IMR-90 (cell line): ENCODE data around the gene STAM2. TPM values are rescaled to one million over a fixed set of nuclear protein-coding genes. Genes with fewer than 3 reads are reported as not detected.
A peak's percentile ranks its signal among the peaks of the same experiment; 100 is the strongest.

Experiments used
- ATAC-seq: fragments of 200-7000 bp; cut with Tn5 transposase; 2 replicates; pipeline ENCODE4 v1.9.1; 2020; ENCODE audit warnings: low read depth, mild to moderate bottlenecking, moderate library complexity
- BruUV-seq: library from RNA; stranded (reverse); fragments of 400-500 nt; replicated peaks from 2 replicates; lab custom pipeline; 2021; lab: Mats Ljungman, UMichigan
- CTCF ChIA-PET: fragments of 300-600 bp; formaldehyde crosslinking; extraction: SDS; loops from one replicate; lab custom pipeline; 2021; ENCODE audit warnings: antibody characterized with exemption; lab: Yijun Ruan, JAX
- POLR2A ChIA-PET: fragments of 300-600 bp; sonication (Branson Sonifier 250); formaldehyde crosslinking; loops from one replicate; lab custom pipeline; 2022; ENCODE audit warnings: antibody characterized with exemption; ENCODE audit not compliant: unreplicated experiment; lab: Charles Lee
- DNase-seq: peaks from one replicate; pipeline ENCODE4 v3.0.0; 2013
- H2AFZ ChIP-seq: replicated peaks from 2 replicates; pipeline ENCODE3; 2013; ENCODE audit warnings: low read length, mild to moderate bottlenecking; ENCODE audit not compliant: poor library complexity
- H2AK5ac ChIP-seq: 2 replicates; pipeline ENCODE4 v1.6.1; 2013; ENCODE audit warnings: low read depth, low read length, inconsistent platforms
- H2AK9ac ChIP-seq: replicated peaks from 2 replicates; pipeline ENCODE3; 2013; ENCODE audit warnings: mild to moderate bottlenecking, low read depth, low read length, moderate library complexity; ENCODE audit not compliant: poor library complexity
- H2BK120ac ChIP-seq: 2 replicates; pipeline ENCODE4 v1.6.1; 2013; ENCODE audit warnings: low read depth, low read length, inconsistent platforms
- H2BK15ac ChIP-seq: 3 replicates; pipeline ENCODE4 v1.6.1; 2013; ENCODE audit warnings: low read depth, low read length, inconsistent platforms
- H2BK20ac ChIP-seq: 2 replicates; pipeline ENCODE4 v1.6.1; 2013; ENCODE audit warnings: low read depth, mild to moderate bottlenecking, inconsistent platforms, low read length, moderate library complexity
- H2BK5ac ChIP-seq: 2 replicates; pipeline ENCODE4 v1.6.1; 2013; ENCODE audit warnings: mild to moderate bottlenecking, low read depth, low read length, inconsistent platforms; ENCODE audit not compliant: poor library complexity, severe bottlenecking
- H3K14ac ChIP-seq: replicated peaks from 2 replicates; pipeline ENCODE4 v1.6.1; 2013; ENCODE audit warnings: low read depth, low read length, inconsistent platforms
- H3K18ac ChIP-seq: 2 replicates; pipeline ENCODE4 v1.6.1; 2013; ENCODE audit warnings: low read depth, low read length, control low read depth
- H3K23ac ChIP-seq: 2 replicates; pipeline ENCODE4 v1.6.1; 2013; ENCODE audit warnings: low read depth, low read length, inconsistent platforms
- H3K27ac ChIP-seq: 2 replicates; pipeline ENCODE4 v1.5.1; 2013; ENCODE audit warnings: mild to moderate bottlenecking, control low read depth, low read length; ENCODE audit not compliant: insufficient read depth
- H3K27me3 ChIP-seq: 2 replicates; pipeline ENCODE4 v1.6.1; 2013; ENCODE audit warnings: low read length; ENCODE audit not compliant: control insufficient read depth, insufficient read depth
- H3K36me3 ChIP-seq: 2 replicates; pipeline ENCODE4 v1.6.1; 2013; ENCODE audit warnings: low read length, mixed read lengths; ENCODE audit not compliant: control insufficient read depth, insufficient read depth
- H3K4ac ChIP-seq: 2 replicates; pipeline ENCODE4 v1.6.1; 2013; ENCODE audit warnings: low read depth, low read length, inconsistent platforms
- H3K4me1 ChIP-seq: 2 replicates; pipeline ENCODE4 v1.6.1; 2013; ENCODE audit warnings: low read length, mixed read lengths; ENCODE audit not compliant: control insufficient read depth, insufficient read depth
- H3K4me2 ChIP-seq: 2 replicates; pipeline ENCODE4 v1.6.1; 2013; ENCODE audit warnings: low read depth, mild to moderate bottlenecking, control low read depth, low read length, moderate library complexity
- H3K4me3 ChIP-seq: 2 replicates; pipeline ENCODE4 v1.5.1; 2013; ENCODE audit warnings: low read depth, mild to moderate bottlenecking, control low read depth, low read length, moderate library complexity; ENCODE audit not compliant: insufficient read depth
- H3K56ac ChIP-seq: 2 replicates; pipeline ENCODE4 v1.6.1; 2013; ENCODE audit warnings: low read length, inconsistent platforms; ENCODE audit not compliant: insufficient read depth; ENCODE audit errors: extremely low read depth
- H3K79me1 ChIP-seq, 2 experiments: 2 replicates each; pipeline ENCODE4 v1.6.1; 2013; ENCODE audit warnings: low read length in 2 of 2, inconsistent platforms in 1 of 2, low read depth in 1 of 2
- H3K9ac ChIP-seq: 2 replicates; pipeline ENCODE4 v1.6.1; 2013; ENCODE audit warnings: low read depth, low read length, control low read depth
- H3K9me1 ChIP-seq: 2 replicates; pipeline ENCODE4 v1.6.1; 2013; ENCODE audit warnings: low read length, inconsistent platforms; ENCODE audit not compliant: insufficient read depth
- H3K9me3 ChIP-seq: 2 replicates; pipeline ENCODE4 v1.6.1; 2013; ENCODE audit warnings: low read length; ENCODE audit not compliant: control insufficient read depth, insufficient read depth
- H4K20me1 ChIP-seq: 2 replicates; pipeline ENCODE4 v1.6.1; 2013; ENCODE audit warnings: low read length, inconsistent platforms; ENCODE audit not compliant: insufficient read depth
- H4K5ac ChIP-seq: 2 replicates; pipeline ENCODE4 v1.6.1; 2013; ENCODE audit warnings: mild to moderate bottlenecking, low read depth, low read length, control low read depth
- H4K8ac ChIP-seq, 2 experiments: 2 replicates each; pipeline ENCODE4 v1.6.1; 2013; ENCODE audit warnings: low read depth in 2 of 2, low read length in 2 of 2, control low read depth in 1 of 2, inconsistent platforms in 1 of 2
- H4K91ac ChIP-seq: 2 replicates; pipeline ENCODE4 v1.6.1; 2013; ENCODE audit warnings: low read depth, low read length, inconsistent platforms; ENCODE audit not compliant: insufficient read depth
- BHLHE40 ChIP-seq: fragments of 150-350 bp; IDR thresholded peaks from 2 replicates; pipeline ENCODE4 v1.6.1; 2016; ENCODE audit warnings: mild to moderate bottlenecking, low read depth, low read length
- CEBPB ChIP-seq: IDR thresholded peaks from 2 replicates; pipeline ENCODE4 v1.6.1; 2012; ENCODE audit warnings: low read depth, low read length, improper control_type of control experiment
- CHD1 ChIP-seq: IDR thresholded peaks from 2 replicates; pipeline ENCODE4 v1.6.1; 2012; ENCODE audit warnings: low read depth, low read length, improper control_type of control experiment
- CTCF ChIP-seq: conservative IDR thresholded peaks from 2 replicates; pipeline ENCODE4 v1.5.1; 2012; ENCODE audit warnings: mild to moderate bottlenecking, low read depth, low read length, improper control_type of control experiment
- FOS ChIP-seq: fragments of 150-350 bp; IDR thresholded peaks from 2 replicates; pipeline ENCODE4 v1.6.1; 2016; ENCODE audit warnings: low read depth, low read length
- MAZ ChIP-seq: IDR thresholded peaks from 2 replicates; pipeline ENCODE4 v1.6.1; 2012; ENCODE audit warnings: low read depth, mild to moderate bottlenecking, low read length, improper control_type of control experiment, moderate library complexity, borderline replicate concordance
- MXI1 ChIP-seq: IDR thresholded peaks from 2 replicates; pipeline ENCODE4 v1.6.1; 2012; ENCODE audit warnings: low read depth, mild to moderate bottlenecking, low read length, moderate library complexity, borderline replicate concordance
- NFE2L2 ChIP-seq: fragments of 150-350 bp; IDR thresholded peaks from 2 replicates; pipeline ENCODE4 v1.6.1; 2016; ENCODE audit warnings: low read depth, mild to moderate bottlenecking, low read length
- POLR2A ChIP-seq: IDR thresholded peaks from 2 replicates; pipeline ENCODE4 v1.6.1; 2012; ENCODE audit warnings: mild to moderate bottlenecking, low read depth, low read length
- RAD21 ChIP-seq: IDR thresholded peaks from 2 replicates; pipeline ENCODE4 v1.6.1; 2012; ENCODE audit warnings: low read length, improper control_type of control experiment
- RCOR1 ChIP-seq: IDR thresholded peaks from 2 replicates; pipeline ENCODE4 v1.6.1; 2012; ENCODE audit warnings: mild to moderate bottlenecking, low read length, improper control_type of control experiment; ENCODE audit not compliant: insufficient replicate concordance
- RFX5 ChIP-seq: IDR thresholded peaks from 2 replicates; pipeline ENCODE4 v1.8.0; 2012; ENCODE audit warnings: low read depth, mild to moderate bottlenecking, low read length, moderate library complexity
- SMC3 ChIP-seq: fragments of 150-350 bp; IDR thresholded peaks from 2 replicates; pipeline ENCODE4 v1.6.1; 2016; ENCODE audit warnings: low read depth, mild to moderate bottlenecking, antibody characterized with exemption, low read length, moderate library complexity
- WGBS, 2 experiments: methylation state at CpG; one replicate each; pipeline versions ENCODE4 v1.1.5 to v1.1.7; 2013; ENCODE audit warnings: missing lambda C conversion rate in 2 of 2; ENCODE audit not compliant: insufficient read length in 1 of 2; ENCODE audit errors: extremely low coverage in 2 of 2; 5-methylcytosine and 5-hydroxymethylcytosine counted together
- dilution Hi-C: fragments of 300-500 bp; cut with HindIII; formaldehyde crosslinking; loops from one replicate; pipeline ENCODE4 v1.14.3; 2018; ENCODE audit warnings: low sequenced_read_pairs; ENCODE audit not compliant: unreplicated experiment
- in situ Hi-C: fragments of 300-500 bp; cut with MboI; formaldehyde crosslinking; loops from 3 replicates; pipeline ENCODE4 v1.14.3; 2019; ENCODE audit warnings: low sequenced_read_pairs, inconsistent platforms, mixed read lengths
- intact Hi-C: fragments of 100-400 bp; cut with micrococcal nuclease; formaldehyde crosslinking; loops from 2 replicates; pipeline ENCODE4 v1.10.0; 2022
- polyA plus RNA-seq, 3 experiments: library from polyadenylated mRNA; depleted of rRNA; stranded (reverse); fragments of >200 nt; gene quantifications; 2 replicates each; pipeline ENCODE4 v1.2.3, GENCODE V29; 2012; ENCODE audit warnings: low replicate concordance in 1 of 3
- total RNA-seq: library from RNA; depleted of rRNA; stranded (reverse); fragments of >200 nt; gene quantifications from 2 replicates; pipeline ENCODE4 v1.2.3, GENCODE V29; 2012
- TF ChIP-seq, protein P1 (sequence below): fragments of 150-350 bp; IDR thresholded peaks from 2 replicates; pipeline ENCODE4 v1.6.1; 2017; ENCODE audit warnings: mild to moderate bottlenecking, antibody characterized with exemption, low read length, low read depth
- TF ChIP-seq, protein P2 (sequence below): fragments of 150-350 bp; IDR thresholded peaks from 2 replicates; pipeline ENCODE4 v1.6.1; 2016; ENCODE audit warnings: low read depth, mild to moderate bottlenecking, low read length, moderate library complexity, borderline replicate concordance

STAM2 gene
- total and polyA plus RNA-seq, 2 of the 4 experiments (the other 2 are of a cell fraction), result 12.5 to 29.2 TPM

DNA sequence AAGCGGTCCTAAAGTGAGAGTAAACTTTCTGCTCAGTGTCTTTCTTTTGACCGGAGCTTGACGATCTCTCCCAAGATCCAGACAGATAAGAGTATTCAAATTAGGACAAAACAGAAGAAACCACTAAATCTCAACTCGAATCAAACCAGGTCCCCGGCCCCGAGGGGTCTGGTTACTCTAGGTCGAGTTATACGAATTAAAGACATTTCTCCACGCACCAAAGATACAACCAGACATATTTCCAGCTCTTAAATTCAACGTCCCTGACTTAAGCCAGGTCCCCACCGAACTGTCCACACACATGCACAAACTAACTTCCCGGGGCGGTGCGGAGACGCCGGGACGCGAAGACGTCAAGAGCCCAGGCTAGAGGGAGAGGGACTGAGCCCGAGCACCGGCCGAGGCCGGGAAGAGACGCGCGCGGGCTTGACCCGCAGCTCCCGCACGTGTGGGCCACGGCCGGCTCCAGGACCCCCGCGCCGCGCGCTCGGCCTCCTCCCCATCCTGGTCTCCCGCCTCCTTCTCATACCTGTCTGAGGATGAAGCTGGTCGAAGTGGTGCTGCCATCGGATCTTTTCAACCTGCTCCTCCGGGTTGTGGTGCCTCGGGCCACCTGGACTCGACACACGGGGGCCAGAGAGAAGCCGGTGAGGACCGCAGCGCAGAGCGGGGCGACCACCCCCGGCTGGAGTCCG lies 77.6 kb downstream of the STAM2 start:
- peaks cover 3% of the 10 kb centered on the region; the same call in 1 of the 2 replicates for H3K4me1 ChIP-seq
- no peak for TF ChIP-seq RFX5
- TF ChIP-seq CTCF, result no peak
- TF ChIP-seq BHLHE40, result no peak; the same call in 1 of the 2 replicates
- TF ChIP-seq POLR2A, result no peak
- TF ChIP-seq, protein P1, sequence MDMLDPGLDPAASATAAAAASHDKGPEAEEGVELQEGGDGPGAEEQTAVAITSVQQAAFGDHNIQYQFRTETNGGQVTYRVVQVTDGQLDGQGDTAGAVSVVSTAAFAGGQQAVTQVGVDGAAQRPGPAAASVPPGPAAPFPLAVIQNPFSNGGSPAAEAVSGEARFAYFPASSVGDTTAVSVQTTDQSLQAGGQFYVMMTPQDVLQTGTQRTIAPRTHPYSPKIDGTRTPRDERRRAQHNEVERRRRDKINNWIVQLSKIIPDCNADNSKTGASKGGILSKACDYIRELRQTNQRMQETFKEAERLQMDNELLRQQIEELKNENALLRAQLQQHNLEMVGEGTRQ, result no peak
- no peak for TF ChIP-seq MXI1
- TF ChIP-seq MAZ, result no peak
- TF ChIP-seq RAD21, result no peak
- no peak for TF ChIP-seq CEBPB
- TF ChIP-seq, protein P2, sequence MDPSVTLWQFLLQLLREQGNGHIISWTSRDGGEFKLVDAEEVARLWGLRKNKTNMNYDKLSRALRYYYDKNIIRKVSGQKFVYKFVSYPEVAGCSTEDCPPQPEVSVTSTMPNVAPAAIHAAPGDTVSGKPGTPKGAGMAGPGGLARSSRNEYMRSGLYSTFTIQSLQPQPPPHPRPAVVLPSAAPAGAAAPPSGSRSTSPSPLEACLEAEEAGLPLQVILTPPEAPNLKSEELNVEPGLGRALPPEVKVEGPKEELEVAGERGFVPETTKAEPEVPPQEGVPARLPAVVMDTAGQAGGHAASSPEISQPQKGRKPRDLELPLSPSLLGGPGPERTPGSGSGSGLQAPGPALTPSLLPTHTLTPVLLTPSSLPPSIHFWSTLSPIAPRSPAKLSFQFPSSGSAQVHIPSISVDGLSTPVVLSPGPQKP, result no peak
- TF ChIP-seq NFE2L2, result no peak
- no peak for TF ChIP-seq SMC3
- TF ChIP-seq FOS, result no peak
- no peak for TF ChIP-seq CHD1
- no peak for TF ChIP-seq RCOR1
- no TSS peak for BruUV-seq
- CTCF ChIA-PET, result no interaction called here
- in situ Hi-C loops (no loop called here), dilution Hi-C loops (no loop called here), intact Hi-C loops (no loop called here)
- peak overlapping the region; percentile 87 for H2AFZ ChIP-seq
- WGBS, 2 experiments, result 3% methylated on average over 24 of the region's 52 CpGs; no CpG with 5 or more reads in 1 of the 2 experiments
- ATAC-seq (peak; percentile 70), DNase-seq (no peak)
- H3K23ac ChIP-seq, result no peak overlapping the region
- no peak overlapping the region for H3K9ac ChIP-seq
- POLR2A ChIA-PET, result no interaction called here
- no peak overlapping the region for H2BK5ac ChIP-seq
- H3K27me3 ChIP-seq, result peaks cover 51% of the 10 kb centered on the region
- no peak overlapping the region for H4K91ac ChIP-seq
- H3K4me2 ChIP-seq, result peak overlapping the region; percentile 90
- no peaks in the 10 kb centered on the region for H3K9me1 ChIP-seq
- no peaks in the 10 kb centered on the region for H4K20me1 ChIP-seq
- H3K79me1 ChIP-seq, result no peaks in the 10 kb centered on the region
- H3K14ac ChIP-seq, result no peak overlapping the region
- H3K36me3 ChIP-seq, result no peaks in the 10 kb centered on the region
- H2BK15ac ChIP-seq, result no peak overlapping the region
- H4K5ac ChIP-seq, result no peak overlapping the region
- no peak overlapping the region for H3K56ac ChIP-seq
- no peaks in the 10 kb centered on the region for H3K9me3 ChIP-seq
- H4K8ac ChIP-seq, result no peak overlapping the region
- H3K4me3 ChIP-seq, result peak overlapping the region; percentile 24
- no peak overlapping the region for H2BK120ac ChIP-seq
- H3K18ac ChIP-seq, result no peak overlapping the region
- no peak overlapping the region for H3K27ac ChIP-seq
- H2BK20ac ChIP-seq, result no peak overlapping the region
- no peak overlapping the region for H2AK9ac ChIP-seq
- no peak overlapping the region for H2AK5ac ChIP-seq
- no peak overlapping the region for H3K4ac ChIP-seq
